Mucosa of descending colon (tissue), 3 donors: ENCODE data around the gene ASCC3. TPM values are rescaled to one million over a fixed set of nuclear protein-coding genes. Genes with fewer than 3 reads are reported as not detected.

Experiments used
- ATAC-seq: fragments of 200-7000 bp; cut with Tn5 transposase; one replicate; pipeline ENCODE4 v1.9.1; 2020; ENCODE audit warnings: mild to moderate bottlenecking, moderate library complexity
- DNase-seq, 3 donors: peaks; one replicate each; pipeline ENCODE4 v3.0.0-alpha.2; 2020
- H3K36me3 ChIP-seq: fragments of 200-600 bp; one replicate; pipeline ENCODE4 v1.8.0; 2021; ENCODE audit warnings: low read depth, mild to moderate bottlenecking
- H3K4me1 ChIP-seq: fragments of 200-600 bp; one replicate; pipeline ENCODE4 v1.8.0; 2021; ENCODE audit warnings: low read depth, mild to moderate bottlenecking
- H3K4me3 ChIP-seq: fragments of 200-600 bp; one replicate; pipeline ENCODE4 v1.8.0; 2021; ENCODE audit warnings: mild to moderate bottlenecking
- H3K9me3 ChIP-seq: fragments of 200-600 bp; one replicate; pipeline ENCODE4 v1.8.0; 2021; ENCODE audit warnings: mild to moderate bottlenecking
- CTCF ChIP-seq: fragments of 200-600 bp; IDR thresholded peaks from one replicate; pipeline ENCODE4 v1.8.0; 2022; ENCODE audit warnings: antibody characterized with exemption, mild to moderate bottlenecking
- intact Hi-C, 2 donors: fragments of 100-400 bp; cut with DNase I in 1 of 2; cut with micrococcal nuclease in 1 of 2; formaldehyde crosslinking; loops; one replicate each; pipeline versions ENCODE4 v1.11.0 to v1.11.1; 2022; cut with DNase I, micrococcal nuclease
- total RNA-seq, 3 donors: library from RNA; stranded (reverse); fragmentation: NEBNext Ultra II Directional in 2 of 3; extraction: Animal tissue kit (Norgen Biotek cat#: 25700) in 2 of 3; gene quantifications; one replicate each; pipeline versions ENCODE4 v1.2.1 to v1.2.4, GENCODE V29; 2021 to 2023
- donor health status: DM: no; HTN: no; CAD: no; lungs with moderate emphysema.
- donor health status: DM: no; HTN: no; CAD: no.
- donor health status: DM: no; HTN: yes; CAD: no.

ASCC3 gene
- total RNA-seq, 3 donors from 2014 or later: 24.6 to 28.5 (median 27.8) TPM

GRCh38 chr6:100680163-100680562, 201.0 kb downstream of the ASCC3 start:
- no peak for DNase-seq
- Histone ChIP-seq H3K4me1 (no peaks in the 10 kb centered on the region), H3K9me3 (no peaks in the 10 kb centered on the region), H3K4me3 (no peak overlapping the region), H3K36me3 (no peaks in the 10 kb centered on the region)
- no peak for TF ChIP-seq CTCF
- ATAC-seq: no peak
- intact Hi-C loops: no loop called here

DNA sequence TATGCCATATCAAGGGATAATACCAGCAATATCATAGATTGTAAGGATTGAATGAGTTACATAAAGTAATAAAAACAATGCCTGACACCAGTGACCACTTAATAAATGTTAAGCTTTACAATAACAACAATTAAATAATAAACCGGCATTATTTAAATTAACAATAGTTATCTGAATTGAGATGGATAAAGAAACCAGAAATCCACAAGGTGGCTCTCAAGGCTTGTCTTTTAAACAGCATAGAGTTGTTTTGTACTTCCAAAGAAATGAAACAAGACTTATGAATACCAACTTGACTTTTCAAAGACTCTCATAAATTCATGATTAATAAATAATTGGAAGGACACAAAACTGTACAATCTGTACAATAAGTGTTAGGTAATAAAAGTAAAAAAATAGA, 203.1 kb downstream of the ASCC3 start:
- intact Hi-C loops: no loop called here
- no peaks in the 10 kb centered on the region for H3K4me1 ChIP-seq
- H3K36me3 ChIP-seq: no peaks in the 10 kb centered on the region
- TF ChIP-seq CTCF: no peak
- DNase-seq (no peak), ATAC-seq (no peak)
- no peaks in the 10 kb centered on the region for H3K9me3 ChIP-seq
- H3K4me3 ChIP-seq: no peak overlapping the region

- no peaks in the 10 kb centered on the region for H3K9me3 ChIP-seq
- H3K4me3 ChIP-seq: no peak overlapping the region
- intact Hi-C loops: no loop called here
- no peaks in the 10 kb centered on the region for H3K36me3 ChIP-seq
- no peaks in the 10 kb centered on the region for H3K4me1 ChIP-seq
- no peak for DNase-seq
- no peak for TF ChIP-seq CTCF
- ATAC-seq: no peak
Measured at GRCh38 chr6:100677240-100677639, 203.9 kb downstream of the ASCC3 start.

DNA sequence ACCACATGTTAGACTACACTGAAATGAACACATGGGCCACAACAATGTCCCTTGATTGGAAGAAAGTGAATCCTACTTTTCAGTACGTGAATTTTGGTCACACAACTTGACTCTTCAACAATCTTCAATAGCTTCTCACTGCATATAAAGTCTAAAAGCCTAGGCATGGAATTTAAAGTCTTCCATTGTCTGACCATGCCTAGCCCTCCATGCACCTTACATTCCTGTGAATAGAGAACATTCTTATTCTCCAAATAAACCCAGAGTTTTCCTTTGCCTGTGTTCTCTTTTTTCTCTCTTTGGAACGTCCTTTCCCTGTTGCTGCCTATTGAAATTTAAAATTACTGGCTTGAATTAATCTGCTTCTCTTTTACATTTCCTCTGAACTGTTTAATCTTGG, 207.5 kb downstream of the ASCC3 start:
- no peaks in the 10 kb centered on the region for H3K36me3 ChIP-seq
- intact Hi-C loops: no loop called here
- H3K4me3 ChIP-seq: no peak overlapping the region
- no peak for DNase-seq
- H3K9me3 ChIP-seq: no peaks in the 10 kb centered on the region
- no peaks in the 10 kb centered on the region for H3K4me1 ChIP-seq
- ATAC-seq: no peak
- no peak for TF ChIP-seq CTCF

GRCh38 chr6:100671740-100672139, 209.4 kb downstream of the ASCC3 start:
- no peaks in the 10 kb centered on the region for H3K9me3 ChIP-seq
- H3K36me3 ChIP-seq: no peaks in the 10 kb centered on the region
- DNase-seq: no peak
- ATAC-seq: no peak
- TF ChIP-seq CTCF: no peak
- H3K4me1 ChIP-seq: no peaks in the 10 kb centered on the region
- no peak overlapping the region for H3K4me3 ChIP-seq
- intact Hi-C loops: no loop called here

GRCh38 chr6:100670056-100670455, 211.1 kb downstream of the ASCC3 start:
- DNase-seq (no peak), ATAC-seq (no peak)
- no peak overlapping the region for H3K4me3 ChIP-seq
- intact Hi-C loops: no loop called here
- TF ChIP-seq CTCF: no peak
- no peaks in the 10 kb centered on the region for H3K4me1 ChIP-seq
- H3K9me3 ChIP-seq: no peaks in the 10 kb centered on the region
- no peaks in the 10 kb centered on the region for H3K36me3 ChIP-seq
